ENCODE data around the gene SCAMP2. TPM values are rescaled to one million over a fixed set of nuclear protein-coding genes. Genes with fewer than 3 reads are reported as not detected.

The SCAMP2 gene
- polyA plus RNA-seq, 4 donors: 52.3 to 128 (median 75.7) TPM

DNA sequence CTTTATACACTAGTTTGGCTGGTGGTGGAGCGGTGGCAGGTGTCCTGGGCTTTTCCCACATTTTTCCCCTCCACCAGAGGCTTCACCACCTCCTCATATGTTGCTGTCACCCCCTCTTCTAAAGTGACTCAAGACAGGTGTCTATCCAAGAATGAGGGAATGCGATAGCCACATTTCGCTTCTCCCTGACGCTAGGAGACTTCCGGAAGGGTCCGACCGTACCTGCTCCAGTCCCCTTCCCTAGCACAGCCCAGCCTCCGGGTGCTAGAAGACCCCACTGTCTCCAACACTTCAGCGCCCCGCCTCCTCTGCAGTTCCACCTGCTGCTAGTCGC, 496 bp downstream of the SCAMP2 start:
- Histone ChIP-seq H3K27me3 (ENCODE audit: control insufficient read depth in 3 of 3, insufficient read depth in 3 of 3, low read length in 3 of 3) (no peaks in the 10 kb centered on the region), H3K27ac (ENCODE audit: low read depth in 1 of 3, low read length in 2 of 3) (peak overlapping the region; percentile 90 to 96 (median 93)), H3K4me1 (ENCODE audit: control insufficient read depth in 3 of 3, insufficient read depth in 2 of 3, low read depth in 1 of 3, low read length in 2 of 3) (peaks cover 13 to 44% (median 17%) of the 10 kb centered on the region in 3 donors), H3K4me3 (ENCODE audit: low read depth in 1 of 3, low read length in 3 of 3) (peak overlapping the region; percentile 72 to 74 (median 74)), H3K9me3 (ENCODE audit: control insufficient read depth in 2 of 2, insufficient read depth in 1 of 2, low read depth in 1 of 2, low read length in 1 of 2) (no peaks in the 10 kb centered on the region), H3K36me3 (ENCODE audit: control insufficient read depth in 3 of 3, insufficient read depth in 2 of 3, low read depth in 1 of 3, low read length in 3 of 3) (peaks cover 0 to 13% (median 0%) of the 10 kb centered on the region in 3 donors)
- WGBS, 3 donors: 0 to 2% (median 1%) methylated on average over 11 of the region's 11 CpGs
- FAIRE-seq: no peak
- no peak for DNase-seq

DNA sequence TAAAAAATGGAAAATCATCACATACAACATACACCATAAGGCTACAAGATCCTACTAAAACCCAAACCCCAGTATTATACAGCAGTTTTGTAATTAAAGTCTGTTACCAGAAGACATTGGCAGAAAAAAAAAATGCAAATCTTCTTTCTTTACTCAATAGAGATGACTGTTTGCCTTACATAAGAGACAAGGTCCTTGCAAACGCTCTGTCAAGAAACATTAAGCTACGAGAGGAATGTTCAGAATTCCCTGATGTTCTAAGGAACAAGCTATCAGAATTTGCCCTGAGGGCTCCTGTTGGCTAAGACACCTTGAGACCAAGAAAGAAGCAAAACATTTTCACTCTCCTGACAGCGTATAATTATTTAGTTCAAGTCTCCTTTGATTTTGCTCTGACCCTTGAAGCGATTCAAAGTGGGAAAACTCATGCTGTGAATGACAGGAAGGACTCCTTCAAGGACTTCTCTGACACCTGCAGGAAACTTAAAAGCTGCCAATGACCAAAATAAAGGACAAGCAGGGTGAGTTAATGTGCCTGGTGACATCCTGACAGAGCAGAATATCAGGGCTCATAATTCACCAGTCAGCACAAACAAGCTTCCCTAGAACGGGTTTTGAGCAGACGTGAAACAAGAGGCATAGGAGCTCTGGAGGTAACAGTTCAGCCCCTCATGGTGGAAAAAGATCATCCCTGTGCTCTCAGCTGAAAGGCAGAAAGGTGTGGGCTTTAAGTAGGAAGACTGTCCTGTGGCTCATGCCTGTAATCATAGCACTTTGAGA, 2.5 kb downstream of the SCAMP2 start:
- H3K27ac ChIP-seq (ENCODE audit: low read depth in 1 of 3, low read length in 2 of 3): peak overlapping the region; percentile 46 to 89 (median 85)
- no peaks in the 10 kb centered on the region for H3K27me3 ChIP-seq (ENCODE audit: control insufficient read depth in 3 of 3, insufficient read depth in 3 of 3, low read length in 3 of 3)
- FAIRE-seq (no peak), DNase-seq (peak in 1 of 2 donors; percentile 44)
- WGBS, 3 donors: 11 to 24% (median 11%) methylated on average over 6 of the region's 6 CpGs
- peak overlapping the region in 1 of 3 donors; percentile 13 for H3K4me3 ChIP-seq (ENCODE audit: low read depth in 1 of 3, low read length in 3 of 3)
- no peaks in the 10 kb centered on the region for H3K9me3 ChIP-seq (ENCODE audit: control insufficient read depth in 2 of 2, insufficient read depth in 1 of 2, low read depth in 1 of 2, low read length in 1 of 2)
- H3K36me3 ChIP-seq (ENCODE audit: control insufficient read depth in 3 of 3, insufficient read depth in 2 of 3, low read depth in 1 of 3, low read length in 3 of 3): peaks cover 0 to 16% (median 0%) of the 10 kb centered on the region in 3 donors
- H3K4me1 ChIP-seq (ENCODE audit: control insufficient read depth in 3 of 3, insufficient read depth in 2 of 3, low read depth in 1 of 3, low read length in 2 of 3): peaks cover 14 to 64% (median 17%) of the 10 kb centered on the region in 3 donors

DNA sequence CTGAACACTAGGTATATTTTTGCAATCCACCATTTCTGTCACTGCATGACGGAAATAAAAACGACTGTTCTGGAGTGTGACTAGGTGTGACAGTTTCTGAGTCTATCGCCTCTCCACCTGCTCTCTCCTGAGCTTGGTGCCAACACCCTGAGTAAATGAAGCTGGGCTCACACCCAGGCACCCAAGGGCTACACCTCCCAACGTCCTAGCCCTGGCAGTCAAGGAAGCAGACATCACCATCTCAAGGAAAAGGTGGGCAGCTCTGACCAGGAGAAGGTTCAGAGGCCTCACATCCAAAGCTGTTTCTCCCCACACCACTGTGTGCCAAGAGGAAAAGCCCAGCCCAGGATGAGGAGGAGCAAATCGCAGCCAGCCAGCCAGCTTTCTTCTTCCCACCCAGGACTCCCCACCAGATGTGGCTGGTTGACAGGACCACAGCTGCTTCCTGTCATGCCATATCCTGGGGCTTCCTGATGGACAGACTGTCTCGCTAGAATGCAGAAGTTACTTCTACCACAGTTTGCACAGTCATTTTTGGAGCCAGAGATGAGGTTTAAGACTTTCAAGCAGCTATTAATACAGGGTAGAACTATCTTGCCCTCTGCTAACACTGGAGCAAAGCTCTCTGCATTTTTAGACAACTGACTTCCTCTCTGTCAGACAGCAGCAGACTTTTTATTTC, 3.3 kb downstream of the SCAMP2 start:
- FAIRE-seq: no peak
- Histone ChIP-seq H3K27me3 (ENCODE audit: control insufficient read depth in 3 of 3, insufficient read depth in 3 of 3, low read length in 3 of 3) (no peaks in the 10 kb centered on the region), H3K27ac (ENCODE audit: low read depth in 1 of 3, low read length in 2 of 3) (peak overlapping the region; percentile 77 to 89 (median 84)), H3K9me3 (ENCODE audit: control insufficient read depth in 2 of 2, insufficient read depth in 1 of 2, low read depth in 1 of 2, low read length in 1 of 2) (no peaks in the 10 kb centered on the region), H3K4me3 (ENCODE audit: low read depth in 1 of 3, low read length in 3 of 3) (no peak overlapping the region), H3K36me3 (ENCODE audit: control insufficient read depth in 3 of 3, insufficient read depth in 2 of 3, low read depth in 1 of 3, low read length in 3 of 3) (peaks cover 0 to 17% (median 0%) of the 10 kb centered on the region in 3 donors), H3K4me1 (ENCODE audit: control insufficient read depth in 3 of 3, insufficient read depth in 2 of 3, low read depth in 1 of 3, low read length in 2 of 3) (peaks cover 14 to 68% (median 17%) of the 10 kb centered on the region in 3 donors)
- 3 to 18% (median 5%) methylated on average over 6 of the region's 6 CpGs for WGBS, 3 donors
- DNase-seq: peak in 1 of 2 donors; percentile 89

GRCh38 chr15:74869372-74869725, 3.8 kb downstream of the SCAMP2 start:
- H3K4me1 ChIP-seq (ENCODE audit: control insufficient read depth in 3 of 3, insufficient read depth in 2 of 3, low read depth in 1 of 3, low read length in 2 of 3): peaks cover 14 to 74% (median 20%) of the 10 kb centered on the region in 3 donors
- no peak overlapping the region for H3K4me3 ChIP-seq (ENCODE audit: low read depth in 1 of 3, low read length in 3 of 3)
- FAIRE-seq: no peak

GRCh38 chr15:74868059-74868458, 5.1 kb downstream of the SCAMP2 start:
- H3K4me3 ChIP-seq (ENCODE audit: low read depth in 1 of 3, low read length in 3 of 3): no peak overlapping the region
- peak overlapping the region; percentile 73 to 93 (median 77) for H3K27ac ChIP-seq (ENCODE audit: low read depth in 1 of 3, low read length in 2 of 3)
- peaks cover 0 to 25% (median 0%) of the 10 kb centered on the region in 3 donors for H3K36me3 ChIP-seq (ENCODE audit: control insufficient read depth in 3 of 3, insufficient read depth in 2 of 3, low read depth in 1 of 3, low read length in 3 of 3)
- FAIRE-seq (no peak), DNase-seq (peak; percentile 59 to 94)
- WGBS, 3 donors: 10 to 36% (median 26%) methylated on average over 6 of the region's 6 CpGs
- H3K4me1 ChIP-seq (ENCODE audit: control insufficient read depth in 3 of 3, insufficient read depth in 2 of 3, low read depth in 1 of 3, low read length in 2 of 3): peaks cover 14 to 76% (median 20%) of the 10 kb centered on the region in 3 donors
- no peaks in the 10 kb centered on the region for H3K9me3 ChIP-seq (ENCODE audit: control insufficient read depth in 2 of 2, insufficient read depth in 1 of 2, low read depth in 1 of 2, low read length in 1 of 2)
- no peaks in the 10 kb centered on the region for H3K27me3 ChIP-seq (ENCODE audit: control insufficient read depth in 3 of 3, insufficient read depth in 3 of 3, low read length in 3 of 3)

More at GRCh38 chr15:74869372-74869725, 3.8 kb downstream of the SCAMP2 start:
- H3K27ac ChIP-seq (ENCODE audit: low read depth in 1 of 3, low read length in 2 of 3): peak overlapping the region; percentile 77 to 89 (median 84)
- DNase-seq: no peak
- H3K9me3 ChIP-seq (ENCODE audit: control insufficient read depth in 2 of 2, insufficient read depth in 1 of 2, low read depth in 1 of 2, low read length in 1 of 2): no peaks in the 10 kb centered on the region
- H3K27me3 ChIP-seq (ENCODE audit: control insufficient read depth in 3 of 3, insufficient read depth in 3 of 3, low read length in 3 of 3): no peaks in the 10 kb centered on the region
- peaks cover 0 to 21% (median 0%) of the 10 kb centered on the region in 3 donors for H3K36me3 ChIP-seq (ENCODE audit: control insufficient read depth in 3 of 3, insufficient read depth in 2 of 3, low read depth in 1 of 3, low read length in 3 of 3)

DNA sequence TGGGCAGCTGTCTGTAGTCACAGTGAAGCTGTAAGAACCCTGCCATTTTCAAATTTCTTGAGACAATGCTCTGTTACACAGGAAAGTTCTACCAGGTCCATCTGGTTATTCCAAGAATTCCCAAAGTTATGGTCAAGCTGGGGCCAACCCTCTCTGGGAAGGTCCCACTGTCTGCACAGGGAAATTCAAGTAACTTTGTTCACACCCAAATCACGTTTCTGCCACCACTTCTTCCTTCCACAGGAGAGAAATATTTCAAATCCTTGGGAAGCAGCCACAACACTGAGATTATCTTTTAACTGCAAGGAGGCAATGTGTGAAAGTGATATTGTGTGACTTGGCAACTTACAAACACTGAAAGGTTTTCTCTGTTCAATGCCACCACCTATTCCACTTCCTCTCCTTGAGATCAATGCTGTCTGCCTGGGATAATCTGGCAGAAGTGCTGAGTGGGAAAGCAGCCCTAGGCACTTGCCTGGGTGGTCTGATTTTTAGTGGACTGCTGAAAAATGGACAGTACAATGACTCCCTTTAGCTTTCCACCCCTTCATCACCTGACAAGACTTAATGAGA, 5.6 kb downstream of the SCAMP2 start:
- Histone ChIP-seq H3K27me3 (ENCODE audit: control insufficient read depth in 3 of 3, insufficient read depth in 3 of 3, low read length in 3 of 3) (no peaks in the 10 kb centered on the region), H3K36me3 (ENCODE audit: control insufficient read depth in 3 of 3, insufficient read depth in 2 of 3, low read depth in 1 of 3, low read length in 3 of 3) (peaks cover 0 to 25% (median 0%) of the 10 kb centered on the region in 3 donors), H3K4me1 (ENCODE audit: control insufficient read depth in 3 of 3, insufficient read depth in 2 of 3, low read depth in 1 of 3, low read length in 2 of 3) (peaks cover 14 to 76% (median 20%) of the 10 kb centered on the region in 3 donors), H3K4me3 (ENCODE audit: low read depth in 1 of 3, low read length in 3 of 3) (no peak overlapping the region), H3K9me3 (ENCODE audit: control insufficient read depth in 2 of 2, insufficient read depth in 1 of 2, low read depth in 1 of 2, low read length in 1 of 2) (no peaks in the 10 kb centered on the region), H3K27ac (ENCODE audit: low read depth in 1 of 3, low read length in 2 of 3) (peak overlapping the region; percentile 73 to 93 (median 77))
- no peak for DNase-seq
- no peak for FAIRE-seq
- WGBS, 3 donors: 3 to 37% (median 19%) methylated on average over 1 of the region's 1 CpG

DNA sequence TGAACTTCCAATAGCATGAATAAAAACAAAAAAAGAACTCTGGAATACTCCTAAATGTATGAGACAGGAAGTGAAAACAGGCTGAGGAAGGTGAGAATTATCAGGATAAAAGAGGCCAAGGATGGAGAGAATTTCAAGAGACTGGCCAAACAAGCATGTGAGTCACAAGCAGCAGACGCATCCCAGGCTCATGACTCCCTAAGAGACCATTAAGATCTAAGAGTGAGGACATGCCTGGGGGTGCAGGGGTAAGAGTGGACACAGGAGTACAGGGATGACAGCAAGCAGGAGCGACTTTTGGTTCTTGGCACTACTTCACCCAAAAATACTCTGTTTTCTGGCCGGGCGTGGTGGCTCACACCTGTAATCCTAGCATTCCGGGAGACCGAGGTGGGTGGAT, 7.1 kb downstream of the SCAMP2 start:
- H3K4me1 ChIP-seq (ENCODE audit: control insufficient read depth in 3 of 3, insufficient read depth in 2 of 3, low read depth in 1 of 3, low read length in 2 of 3): peaks cover 14 to 72% (median 19%) of the 10 kb centered on the region in 3 donors
- peak in 1 of 2 donors; percentile 46 for DNase-seq
- no peak overlapping the region for H3K4me3 ChIP-seq (ENCODE audit: low read depth in 1 of 3, low read length in 3 of 3)
- H3K36me3 ChIP-seq (ENCODE audit: control insufficient read depth in 3 of 3, insufficient read depth in 2 of 3, low read depth in 1 of 3, low read length in 3 of 3): peaks cover 0 to 27% (median 0%) of the 10 kb centered on the region in 3 donors
- H3K27me3 ChIP-seq (ENCODE audit: control insufficient read depth in 3 of 3, insufficient read depth in 3 of 3, low read length in 3 of 3): no peaks in the 10 kb centered on the region
- no peaks in the 10 kb centered on the region for H3K9me3 ChIP-seq (ENCODE audit: control insufficient read depth in 2 of 2, insufficient read depth in 1 of 2, low read depth in 1 of 2, low read length in 1 of 2)
- FAIRE-seq: no peak
- 29 to 59% (median 58%) methylated on average over 6 of the region's 6 CpGs for whole genome bisulfite sequencing, 3 donors
- H3K27ac ChIP-seq (ENCODE audit: low read depth in 1 of 3, low read length in 2 of 3): peak overlapping the region in 2 of 3 donors; percentile 29 to 49

DNA sequence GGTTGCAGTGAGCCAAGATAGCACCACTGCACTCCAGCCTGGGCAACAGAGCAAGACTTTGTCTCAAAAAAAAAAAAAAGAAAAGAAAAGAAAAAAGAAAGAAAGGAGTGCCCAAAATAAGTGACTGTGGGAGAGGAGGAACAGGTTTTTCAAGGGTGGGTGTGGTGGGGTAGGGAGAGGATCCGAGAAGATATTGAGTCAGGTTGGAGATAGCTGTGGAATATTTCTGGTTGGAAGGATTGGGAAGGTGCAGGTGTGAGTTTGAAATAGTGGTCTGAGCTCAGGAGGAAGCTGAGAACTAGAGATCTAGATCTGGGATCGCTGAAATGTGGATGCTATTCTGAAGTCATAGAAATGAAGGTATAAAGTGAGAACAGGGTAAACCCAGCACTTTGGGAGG, 7.8 kb downstream of the SCAMP2 start:
- WGBS, 3 donors: 23 to 66% (median 53%) methylated on average over 2 of the region's 2 CpGs
- Histone ChIP-seq H3K27me3 (ENCODE audit: control insufficient read depth in 3 of 3, insufficient read depth in 3 of 3, low read length in 3 of 3) (no peaks in the 10 kb centered on the region), H3K4me3 (ENCODE audit: low read depth in 1 of 3, low read length in 3 of 3) (no peak overlapping the region), H3K9me3 (ENCODE audit: control insufficient read depth in 2 of 2, insufficient read depth in 1 of 2, low read depth in 1 of 2, low read length in 1 of 2) (no peaks in the 10 kb centered on the region), H3K27ac (ENCODE audit: low read depth in 1 of 3, low read length in 2 of 3) (peak overlapping the region in 2 of 3 donors; percentile 7 to 30), H3K36me3 (ENCODE audit: control insufficient read depth in 3 of 3, insufficient read depth in 2 of 3, low read depth in 1 of 3, low read length in 3 of 3) (peaks cover 0 to 25% (median 0%) of the 10 kb centered on the region in 3 donors), H3K4me1 (ENCODE audit: control insufficient read depth in 3 of 3, insufficient read depth in 2 of 3, low read depth in 1 of 3, low read length in 2 of 3) (peaks cover 11 to 64% (median 17%) of the 10 kb centered on the region in 3 donors)
- DNase-seq (no peak), FAIRE-seq (no peak)

Data from small intestine (tissue), 7 donors.